SK-N-MC (cell line): ENCODE data around the gene SH2D4B.
A peak's percentile ranks its signal among the peaks of the same experiment; 100 is the strongest.

Experiments
- DNase-seq: peaks from one replicate; pipeline ENCODE4 v3.0.0-alpha.2; 2011; ENCODE audit warnings: low read depth, low spot score
- H3K27ac ChIP-seq: fragments of 200-600 bp; sonication (generic); 2 replicates; pipeline ENCODE4 v1.5.1; 2016; ENCODE audit warnings: mixed run types
- H3K36me3 ChIP-seq: fragments of 200-600 bp; sonication (generic); 2 replicates; pipeline ENCODE4 v1.6.1; 2017; ENCODE audit warnings: antibody characterized with exemption, low read length, mixed read lengths; ENCODE audit not compliant: insufficient read depth
- H3K4me3 ChIP-seq: fragments of 200-600 bp; sonication (generic); 2 replicates; pipeline ENCODE4 v1.5.1; 2016
- H3K9ac ChIP-seq: fragments of 200-600 bp; sonication (generic); 2 replicates; pipeline ENCODE4 v1.8.0; 2017; ENCODE audit warnings: mixed run types, mixed read lengths; ENCODE audit not compliant: insufficient read length
- H3K9me3 ChIP-seq: fragments of 200-600 bp; sonication (generic); 2 replicates; pipeline ENCODE4 v1.6.1; 2017; ENCODE audit warnings: low read depth, mild to moderate bottlenecking, antibody characterized with exemption, low read length, moderate library complexity, mixed read lengths
- EZH2 ChIP-seq: fragments of 200-600 bp; sonication (generic); IDR thresholded peaks from one replicate; pipeline ENCODE4 v1.6.1; 2017; ENCODE audit warnings: antibody characterized with exemption
- FOXP2 ChIP-seq: optimal IDR thresholded peaks from 2 replicates; pipeline ENCODE3; 2011; ENCODE audit warnings: mild to moderate bottlenecking, moderate library complexity; ENCODE audit not compliant: insufficient read depth; ENCODE audit errors: extremely low read length, control extremely low read depth
- POLR2AphosphoS5 ChIP-seq: IDR thresholded peaks from 2 replicates; pipeline ENCODE4 v1.6.1; 2012; ENCODE audit warnings: mild to moderate bottlenecking, low read depth, low read length, borderline replicate concordance

SH2D4B gene

GRCh38 chr10:80537736-80538480 lies at the start of gene SH2D4B:
SH2D4B (plus strand) TSS chr10:80537902; CDS start chr10:80538332, 430 bp downstream.
- no peaks in the 10 kb centered on the region for H3K36me3 ChIP-seq
- no peak within 1 kb of the TSS for H3K27ac ChIP-seq
- H3K9me3 ChIP-seq = no peaks in the 10 kb centered on the region
- DNase-seq = no peak
- TF ChIP-seq EZH2 = no peak
- no peak for TF ChIP-seq POLR2AphosphoS5
- no peak for TF ChIP-seq FOXP2
- no peak within 1 kb of the TSS for H3K9ac ChIP-seq
- H3K4me3 ChIP-seq = no peak within 1 kb of the TSS

GRCh38 chr10:80488539-80489066 lies 49.1 kb upstream of the SH2D4B start:
- DNase-seq = no peak
- H3K36me3 ChIP-seq = no peaks in the 10 kb centered on the region; the same call in 1 of the 2 replicates
- TF ChIP-seq EZH2 (no peak), POLR2AphosphoS5 (no peak), FOXP2 (no peak)
- H3K9me3 ChIP-seq = no peaks in the 10 kb centered on the region
- H3K27ac ChIP-seq = no peak overlapping the region
- no peak overlapping the region for H3K9ac ChIP-seq
- no peak overlapping the region for H3K4me3 ChIP-seq

- H3K4me3 ChIP-seq = no peak overlapping the region
- no peak overlapping the region for H3K9ac ChIP-seq
- no peak overlapping the region for H3K27ac ChIP-seq
- TF ChIP-seq FOXP2 = no peak
- no peak for TF ChIP-seq EZH2
- no peak for TF ChIP-seq POLR2AphosphoS5
- H3K9me3 ChIP-seq = no peaks in the 10 kb centered on the region
- DNase-seq = no peak
- no peaks in the 10 kb centered on the region; the same call in 1 of the 2 replicates for H3K36me3 ChIP-seq
These were observed 48.2 kb upstream of the SH2D4B start for GRCh38 chr10:80489371-80490112.

GRCh38 chr10:80491251-80492102 lies 46.2 kb upstream of the SH2D4B start:
- Histone ChIP-seq H3K4me3 (no peak overlapping the region), H3K27ac (no peak overlapping the region), H3K9me3 (no peaks in the 10 kb centered on the region), H3K36me3 (no peaks in the 10 kb centered on the region; the same call in 1 of the 2 replicates), H3K9ac (no peak overlapping the region)
- TF ChIP-seq POLR2AphosphoS5 (no peak), EZH2 (no peak), FOXP2 (no peak)
- DNase-seq = no peak

- Histone ChIP-seq H3K4me3 (no peak overlapping the region), H3K36me3 (no peaks in the 10 kb centered on the region; the same call in 1 of the 2 replicates), H3K27ac (peak overlapping the region; percentile 25; the same call in 1 of the 2 replicates), H3K9ac (no peak overlapping the region), H3K9me3 (no peaks in the 10 kb centered on the region)
- TF ChIP-seq FOXP2 (no peak), POLR2AphosphoS5 (no peak), EZH2 (no peak)
- no peak for DNase-seq
These were observed 44.7 kb upstream of the SH2D4B start for GRCh38 chr10:80492848-80493521.

- Histone ChIP-seq H3K36me3 (no peaks in the 10 kb centered on the region; the same call in 1 of the 2 replicates), H3K9me3 (no peaks in the 10 kb centered on the region), H3K9ac (no peak overlapping the region), H3K27ac (peak overlapping the region; percentile 25; the same call in 1 of the 2 replicates), H3K4me3 (no peak overlapping the region)
- TF ChIP-seq POLR2AphosphoS5 (no peak), EZH2 (no peak), FOXP2 (no peak)
- peak; percentile 3 for DNase-seq
These were observed 44.1 kb upstream of the SH2D4B start for GRCh38 chr10:80493522-80494051.

GRCh38 chr10:80496555-80497172 lies 41.0 kb upstream of the SH2D4B start:
- Histone ChIP-seq H3K36me3 (no peaks in the 10 kb centered on the region; the same call in 1 of the 2 replicates), H3K27ac (no peak overlapping the region), H3K4me3 (no peak overlapping the region), H3K9me3 (no peaks in the 10 kb centered on the region), H3K9ac (no peak overlapping the region)
- no peak for DNase-seq
- TF ChIP-seq POLR2AphosphoS5 (no peak), EZH2 (no peak), FOXP2 (no peak)
